ENCODE results near the gene EDRF1. TPM values are rescaled to one million over a fixed set of nuclear protein-coding genes. Genes with fewer than 3 reads are reported as not detected.

The EDRF1 gene
- total and polyA plus RNA-seq, 2 of the 4 experiments (the other 2 are of a cell fraction), result 17.0 to 24.9 TPM

DNA sequence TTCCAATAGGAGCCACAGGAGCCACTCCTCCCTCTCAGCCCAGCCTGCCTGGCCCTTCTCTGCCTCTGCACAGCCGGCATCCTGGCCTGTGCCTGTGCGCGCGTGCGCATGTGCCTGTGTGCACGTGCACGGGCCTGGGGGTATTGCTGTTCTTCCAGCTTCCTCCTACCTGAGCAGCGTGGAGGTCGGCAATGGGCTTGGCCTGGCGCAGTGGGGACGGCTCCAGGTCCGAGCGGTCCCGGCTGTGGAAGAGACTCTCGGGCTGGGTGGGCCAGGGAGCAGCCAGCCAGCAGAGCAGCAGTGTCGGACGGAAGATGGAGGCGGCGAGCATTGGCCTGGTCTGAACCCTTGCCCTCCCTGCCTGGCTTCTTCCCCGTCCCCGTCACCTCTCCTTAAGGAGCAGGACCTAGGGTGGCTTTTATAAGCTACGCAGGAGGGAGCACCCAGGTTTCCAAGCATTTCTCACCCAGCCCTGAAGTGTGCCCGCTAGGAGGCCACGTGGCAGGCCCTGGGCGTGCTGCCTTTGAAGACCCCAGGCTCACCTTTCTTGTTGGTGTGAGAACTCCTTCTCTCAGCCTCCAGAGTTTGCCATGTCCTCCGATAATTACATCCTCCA is 56.1 kb downstream of the EDRF1 start, which contains the start of gene MMP21:
MMP21 (minus strand) TSS at position 331 of the 616 bp plus-strand sequence; CDS start at position 331, 0 bp downstream.
- WGBS, 2 experiments (ENCODE audit: extremely low coverage in 2 of 2, insufficient read length in 1 of 2), result 92% methylated on average over 13 of the region's 26 CpGs; no CpG with 5 or more reads in 1 of the 2 experiments
- dilution Hi-C loops (cut with HindIII; ENCODE audit: low sequenced_read_pairs, unreplicated experiment), result no loop called here
- no peak within 1 kb of the TSS for H4K8ac ChIP-seq (ENCODE audit: low read depth in 2 of 2, low read length in 2 of 2)
- no peak within 1 kb of the TSS for H3K14ac ChIP-seq (replicated peaks; ENCODE audit: low read depth, low read length)
- H3K4me3 ChIP-seq (ENCODE audit: insufficient read depth, low read depth, low read length), result no peak within 1 kb of the TSS
- no peak within 1 kb of the TSS for H2BK5ac ChIP-seq (ENCODE audit: low read depth, low read length, poor library complexity, severe bottlenecking)
- POLR2A ChIA-PET (ENCODE audit: unreplicated experiment), result interaction anchor here (0.6 kb wide), 1 partner anchor 690 kb away, joined by 4 read pairs; no protein-coding TSS in a partner anchor
- no peaks in the 10 kb centered on the region for H4K20me1 ChIP-seq (ENCODE audit: insufficient read depth, low read length)
- H3K79me1 ChIP-seq (ENCODE audit: low read depth in 1 of 2, low read length in 2 of 2), result no peaks in the 10 kb centered on the region
- H3K4me2 ChIP-seq (ENCODE audit: low read depth, low read length), result no peak within 1 kb of the TSS
- no TSS peak for BruUV-seq (replicated peaks)
- no peak within 1 kb of the TSS for H2BK15ac ChIP-seq (ENCODE audit: low read depth, low read length)
- no peaks in the 10 kb centered on the region for H3K9me3 ChIP-seq (ENCODE audit: control insufficient read depth, insufficient read depth, low read length)
- no peak within 1 kb of the TSS for H2BK20ac ChIP-seq (ENCODE audit: low read depth, low read length)
- CTCF ChIA-PET, result no interaction called here
- no peak within 1 kb of the TSS for H2BK120ac ChIP-seq (ENCODE audit: low read depth, low read length)
- H3K23ac ChIP-seq (ENCODE audit: low read depth, low read length), result no peak within 1 kb of the TSS
- peaks cover 3% of the 10 kb centered on the region; the same call in 1 of the 2 replicates for H3K27me3 ChIP-seq (ENCODE audit: control insufficient read depth, insufficient read depth, low read length)
- H3K36me3 ChIP-seq (ENCODE audit: control insufficient read depth, insufficient read depth, low read length), result no peaks in the 10 kb centered on the region
- H4K5ac ChIP-seq (ENCODE audit: low read depth, low read length), result no peak within 1 kb of the TSS
- H3K56ac ChIP-seq (ENCODE audit: extremely low read depth, insufficient read depth, low read length), result no peak within 1 kb of the TSS
- intact Hi-C loops (cut with micrococcal nuclease), result no loop called here
- no peak within 1 kb of the TSS for H3K27ac ChIP-seq (ENCODE audit: insufficient read depth, low read length)
- H2AFZ ChIP-seq (replicated peaks; ENCODE audit: low read length, poor library complexity), result peak within 1 kb of the TSS; percentile 9
- H3K18ac ChIP-seq (ENCODE audit: low read depth, low read length), result no peak within 1 kb of the TSS
- ATAC-seq (ENCODE audit: low read depth) (no peak), DNase-seq (no peak)
- H2AK5ac ChIP-seq (ENCODE audit: low read depth, low read length), result no peak within 1 kb of the TSS
- H2AK9ac ChIP-seq (replicated peaks; ENCODE audit: low read depth, low read length, poor library complexity), result no peak within 1 kb of the TSS
- H4K91ac ChIP-seq (ENCODE audit: insufficient read depth, low read depth, low read length), result no peak within 1 kb of the TSS
- in situ Hi-C loops (cut with MboI; ENCODE audit: low sequenced_read_pairs), result no loop called here
- TF ChIP-seq ELK1 (IDR thresholded peaks at IDR 0.05; ENCODE audit: borderline replicate concordance, low read depth, low read length) (no peak), RCOR1 (IDR thresholded peaks at IDR 0.05; ENCODE audit: insufficient replicate concordance, low read length) (no peak), MXI1 (IDR thresholded peaks at IDR 0.05; ENCODE audit: borderline replicate concordance, low read depth, low read length) (no peak), FOS (IDR thresholded peaks at IDR 0.05; ENCODE audit: low read depth, low read length) (no peak)
- no peak within 1 kb of the TSS for H3K9ac ChIP-seq (ENCODE audit: low read depth, low read length)
- H3K4ac ChIP-seq (ENCODE audit: low read depth, low read length), result no peak within 1 kb of the TSS
- H3K4me1 ChIP-seq (ENCODE audit: control insufficient read depth, insufficient read depth, low read length), result no peaks in the 10 kb centered on the region
- H3K9me1 ChIP-seq (ENCODE audit: insufficient read depth, low read length), result no peaks in the 10 kb centered on the region

Data from IMR-90 (cell line).